Omental fat pad (tissue), 4 donors: ENCODE measurements around the gene PRRG2. TPM values are rescaled to one million over a fixed set of nuclear protein-coding genes. Genes with fewer than 3 reads are reported as not detected.

ENCODE experiments used
- ATAC-seq: fragments of 150-250 bp; one replicate; pipeline ENCODE4 v1.9.1; 2016; ENCODE audit warnings: mild to moderate bottlenecking, moderate library complexity; ENCODE audit not compliant: low FRiP score
- DNase-seq: peaks from one replicate; pipeline ENCODE4 v3.0.0-alpha.2; 2019; ENCODE audit warnings: low spot score
- total RNA-seq, 4 donors: library from RNA; depleted of rRNA; stranded (reverse); fragments of >200 nt; gene quantifications; one replicate each; pipeline ENCODE4 v1.1.0, GENCODE V29; 2016
- TF ChIP-seq, protein P1 (sequence below), 3 donors: fragments of 450-650 bp; IDR thresholded peaks; one replicate each; pipeline ENCODE4 v1.5.1; 2016 to 2017; ENCODE audit warnings: antibody characterized with exemption in 3 of 3, mild to moderate bottlenecking in 3 of 3, moderate library complexity in 2 of 3

PRRG2 gene
- total RNA-seq, 4 donors from 2014 or later, result 0.79 to 5.2 (median 2.3) TPM; not detected in 1

DNA sequence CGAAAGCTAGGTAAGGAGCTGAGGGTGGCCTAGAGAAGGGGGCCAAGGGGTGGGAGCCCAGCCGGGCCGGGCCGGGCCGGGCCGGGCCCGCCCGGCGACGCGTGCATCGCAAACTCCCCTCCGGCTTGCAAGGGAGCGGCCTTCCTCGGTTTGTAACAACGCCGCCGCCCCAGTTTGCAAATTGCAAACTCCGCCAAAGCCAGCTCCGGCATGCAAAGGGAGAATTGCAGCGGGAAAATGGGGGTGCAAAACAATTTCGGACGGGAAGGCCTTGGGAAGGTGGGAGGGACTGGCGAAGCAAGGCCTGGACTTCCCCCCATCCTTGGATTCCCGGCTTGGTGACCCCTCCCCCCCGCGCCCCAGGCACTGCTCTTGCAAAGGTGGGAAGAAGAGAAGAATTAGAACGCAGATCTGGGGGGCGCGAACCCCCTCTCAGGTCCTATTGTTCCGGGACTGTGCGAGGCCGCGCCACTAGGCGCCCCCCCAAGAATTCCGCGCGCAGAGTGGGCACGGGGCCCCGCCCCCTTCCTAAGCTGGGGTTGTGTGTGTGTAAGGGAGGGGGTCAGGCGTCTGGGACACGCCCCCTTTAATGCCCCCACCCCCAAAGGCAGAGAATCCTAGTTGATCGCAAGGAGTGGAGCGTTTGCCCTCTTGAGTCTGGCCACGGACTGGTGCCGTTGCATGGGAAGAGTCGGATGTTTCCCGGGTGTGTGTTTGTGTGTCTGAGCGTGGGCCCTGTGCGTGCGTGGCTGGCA, 10.8 kb downstream of the PRRG2 start:
- no peak for DNase-seq
- TF ChIP-seq, protein P1, sequence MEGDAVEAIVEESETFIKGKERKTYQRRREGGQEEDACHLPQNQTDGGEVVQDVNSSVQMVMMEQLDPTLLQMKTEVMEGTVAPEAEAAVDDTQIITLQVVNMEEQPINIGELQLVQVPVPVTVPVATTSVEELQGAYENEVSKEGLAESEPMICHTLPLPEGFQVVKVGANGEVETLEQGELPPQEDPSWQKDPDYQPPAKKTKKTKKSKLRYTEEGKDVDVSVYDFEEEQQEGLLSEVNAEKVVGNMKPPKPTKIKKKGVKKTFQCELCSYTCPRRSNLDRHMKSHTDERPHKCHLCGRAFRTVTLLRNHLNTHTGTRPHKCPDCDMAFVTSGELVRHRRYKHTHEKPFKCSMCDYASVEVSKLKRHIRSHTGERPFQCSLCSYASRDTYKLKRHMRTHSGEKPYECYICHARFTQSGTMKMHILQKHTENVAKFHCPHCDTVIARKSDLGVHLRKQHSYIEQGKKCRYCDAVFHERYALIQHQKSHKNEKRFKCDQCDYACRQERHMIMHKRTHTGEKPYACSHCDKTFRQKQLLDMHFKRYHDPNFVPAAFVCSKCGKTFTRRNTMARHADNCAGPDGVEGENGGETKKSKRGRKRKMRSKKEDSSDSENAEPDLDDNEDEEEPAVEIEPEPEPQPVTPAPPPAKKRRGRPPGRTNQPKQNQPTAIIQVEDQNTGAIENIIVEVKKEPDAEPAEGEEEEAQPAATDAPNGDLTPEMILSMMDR (IDR thresholded peaks at IDR 0.05), result no peak
- no peak for ATAC-seq

DNA sequence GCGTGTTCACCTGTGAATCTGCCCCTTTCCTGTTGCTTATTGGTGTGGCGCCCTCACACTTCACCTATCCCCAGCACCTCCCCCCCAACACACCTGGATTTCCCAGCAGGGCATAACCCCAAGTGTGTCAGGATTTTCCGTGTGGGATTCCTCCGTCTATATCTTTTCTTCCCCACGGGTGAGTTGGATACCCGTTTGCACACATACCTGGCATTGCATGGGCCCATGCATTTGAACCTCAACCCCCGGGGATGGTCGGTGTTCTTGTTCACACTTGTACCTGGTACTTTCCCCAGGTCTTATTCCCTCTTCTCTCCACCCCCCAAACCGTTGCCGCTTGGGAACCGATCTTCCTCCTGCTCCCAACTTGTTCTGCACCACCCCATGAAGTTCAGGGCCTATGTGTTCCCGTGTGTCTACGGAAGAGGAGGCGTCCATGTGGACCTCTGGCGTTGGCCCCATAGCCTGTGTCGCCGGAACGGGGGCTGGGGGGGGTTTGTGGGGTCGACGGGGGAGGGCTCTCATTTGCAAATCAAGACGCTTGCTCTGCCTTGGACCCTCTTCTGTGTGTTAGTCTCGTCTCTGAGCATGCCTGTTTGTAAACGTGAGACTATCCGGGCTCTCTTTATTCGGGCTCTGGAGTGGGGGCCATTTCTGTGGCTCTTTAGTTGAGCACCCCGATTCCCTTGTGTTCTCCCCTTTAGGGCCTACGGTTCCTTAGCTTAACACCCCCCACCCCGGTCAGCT, 11.5 kb downstream of the PRRG2 start:
- ATAC-seq, result no peak
- no peak for DNase-seq

DNA sequence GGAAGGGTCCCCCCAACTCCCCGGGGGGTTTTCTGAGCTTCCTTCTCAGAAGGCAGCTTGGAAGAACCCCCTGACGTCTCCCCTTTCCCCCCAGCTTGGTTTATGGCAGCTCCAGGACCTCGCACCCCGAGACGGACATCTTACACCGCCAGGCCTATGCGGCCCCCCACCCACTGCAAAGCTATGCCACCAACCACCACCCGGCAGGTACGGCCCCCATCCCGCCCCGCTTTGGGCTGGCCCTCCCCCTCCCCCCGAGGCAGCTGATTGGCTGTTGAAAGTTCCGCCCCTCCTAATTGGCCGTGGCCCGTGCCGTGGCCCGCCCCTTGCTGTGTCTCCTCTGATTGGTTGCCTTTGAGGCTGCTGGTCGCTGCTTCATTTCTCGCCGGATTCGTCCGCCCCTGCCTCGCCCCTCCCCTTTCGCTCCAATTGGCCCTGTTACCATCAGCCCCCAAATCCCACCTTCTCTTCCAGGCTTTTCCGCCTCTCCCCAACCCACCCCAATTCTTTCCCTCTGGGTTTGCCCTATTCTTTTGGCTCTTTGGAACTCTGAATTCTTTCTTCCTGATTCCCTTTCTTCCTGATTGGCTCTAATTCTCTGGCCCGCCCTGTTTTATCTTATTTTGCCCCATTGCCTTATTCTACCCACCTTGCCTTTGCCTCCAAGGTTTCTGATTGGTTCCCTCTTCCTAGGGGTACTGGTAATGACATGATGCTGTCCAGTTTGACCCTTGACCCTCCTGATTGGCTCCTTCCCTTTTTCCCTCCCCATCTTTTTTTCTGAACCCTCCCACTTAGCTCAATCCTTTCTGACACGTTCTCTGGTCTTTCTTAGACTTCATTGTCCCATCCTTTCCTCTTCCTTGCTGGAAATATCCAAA, 12.4 kb downstream of the PRRG2 start:
- peak; percentile 65 for ATAC-seq
- DNase-seq, result peak; percentile 79
- TF ChIP-seq, protein P1 (IDR thresholded peaks at IDR 0.05), result no peak

More for the DNA sequence above, 11.5 kb downstream of the PRRG2 start:
- TF ChIP-seq, protein P1 (IDR thresholded peaks at IDR 0.05), result no peak

DNA sequence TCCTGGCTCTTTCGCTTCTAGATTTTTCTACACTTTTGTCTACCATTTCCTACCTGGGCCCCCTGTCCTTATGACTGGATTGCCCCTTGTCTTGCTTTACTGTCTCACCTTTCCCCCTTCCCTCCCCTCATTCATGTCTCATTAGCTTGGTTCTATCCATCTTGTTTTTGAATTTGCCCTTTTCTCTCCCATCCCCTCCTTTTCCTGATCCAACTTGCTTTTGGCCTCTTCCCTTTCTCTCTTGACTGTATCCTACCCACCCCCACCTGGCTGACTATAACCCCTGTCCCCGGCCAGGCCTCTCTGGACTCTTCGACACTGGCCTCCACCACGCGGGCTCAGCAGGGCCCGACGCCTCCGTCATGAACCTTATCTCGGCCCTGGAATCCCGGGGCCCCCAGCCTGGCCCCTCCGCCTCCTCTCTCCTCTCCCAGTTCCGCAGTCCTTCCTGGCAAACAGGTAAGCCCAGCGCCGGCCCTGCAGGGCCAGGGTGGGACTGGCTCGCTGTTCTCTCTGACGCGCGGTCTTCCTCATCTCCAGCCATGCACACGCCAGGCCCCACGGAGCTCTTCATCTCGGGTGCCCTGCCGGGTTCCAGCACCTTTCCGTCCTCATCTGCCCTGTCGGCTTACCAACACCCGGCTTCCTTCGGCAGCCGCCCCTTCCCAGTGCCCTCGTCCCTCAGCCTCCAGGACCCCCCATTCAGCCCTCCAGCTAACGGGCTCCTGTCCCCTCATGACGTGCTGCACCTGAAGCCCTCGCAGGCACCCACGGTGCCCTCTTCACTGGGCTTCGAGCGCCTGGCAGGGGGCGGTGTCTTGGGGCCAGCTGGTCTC, 13.3 kb downstream of the PRRG2 start:
- TF ChIP-seq, protein P1 (IDR thresholded peaks at IDR 0.05), result no peak
- DNase-seq, result no peak
- no peak for ATAC-seq

DNA sequence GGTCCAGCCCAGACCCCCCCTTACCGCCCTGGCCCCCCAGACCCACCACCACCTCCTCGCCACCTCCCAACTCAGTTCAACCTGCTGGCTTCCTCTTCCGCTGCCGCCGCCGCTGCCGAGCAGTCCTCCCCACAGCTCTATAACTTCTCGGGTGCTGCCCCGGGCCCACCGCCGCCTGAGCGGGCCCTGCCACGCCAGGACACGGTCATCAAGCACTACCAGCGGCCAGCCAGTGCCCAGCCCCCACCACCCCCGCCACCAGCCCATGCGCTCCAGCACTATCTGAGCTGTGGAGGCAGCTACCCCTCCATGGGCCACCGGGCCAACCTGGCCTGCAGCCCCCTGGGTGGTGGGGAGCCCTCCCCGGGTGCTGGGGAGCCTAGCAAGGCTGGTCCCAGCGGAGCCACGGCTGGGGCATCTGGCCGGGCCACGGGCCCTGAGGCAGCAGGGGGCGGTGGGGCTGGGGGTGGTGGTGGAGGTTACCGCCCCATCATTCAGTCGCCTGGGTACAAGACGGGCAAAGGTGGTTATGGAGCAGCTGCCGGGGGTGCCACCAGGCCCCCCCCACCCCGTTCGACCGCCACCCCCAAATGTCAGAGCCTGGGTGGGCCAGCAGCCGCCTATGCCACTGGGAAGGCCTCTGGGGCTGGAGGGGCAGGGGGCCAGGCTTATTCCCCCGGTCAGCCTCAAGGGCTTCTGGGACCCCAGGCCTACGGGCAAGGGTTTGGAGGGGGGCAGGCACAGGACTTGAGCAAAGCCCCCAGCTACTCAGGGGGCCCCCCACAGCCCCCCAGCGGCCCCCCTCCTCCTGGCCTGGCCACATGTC, 14.1 kb downstream of the PRRG2 start:
- ATAC-seq (no peak), DNase-seq (no peak)
- TF ChIP-seq, protein P1 (IDR thresholded peaks at IDR 0.05), result no peak
